Left ventricle myocardium superior (tissue), 1 donor: ENCODE results near the gene MR1. TPM values are rescaled to one million over a fixed set of nuclear protein-coding genes. Genes with fewer than 3 reads are reported as not detected.

Source experiments
- ATAC-seq: fragments of 200-7000 bp; cut with Tn5 transposase; one replicate; pipeline ENCODE4 v1.9.1; 2020; ENCODE audit warnings: mild to moderate bottlenecking, moderate library complexity
- DNase-seq: peaks from one replicate; pipeline ENCODE4 v3.0.0-alpha.2; 2020
- intact Hi-C: fragments of 100-400 bp; cut with micrococcal nuclease; formaldehyde crosslinking; loops from one replicate; pipeline ENCODE4 v1.11.0; 2022
- long read RNA-seq: library from polyadenylated mRNA; unstranded; transcript quantifications from one replicate; pipeline ENCODE4 v2.0.0, GENCODE V29; 2021
- total RNA-seq: library from RNA; stranded (reverse); fragmentation: NEBNext Ultra II Directional; extraction: Animal tissue kit (Norgen Biotek cat#: 25700); gene quantifications from one replicate; pipeline ENCODE4 v1.2.1, GENCODE V29; 2021
- donor health status: DM: no; HTN: yes; CAD: no; lungs with severe emphysema.

The MR1 gene
- 3.4 TPM for total RNA-seq
- long read RNA-seq, full-length matches to known transcripts: 1 of 4 reads
- long read RNA-seq, partial matches to known transcripts: 0 of 4 reads
- long read RNA-seq, other reads (novel, unspliced or antisense): 3 of 4 reads

GRCh38 chr1:181033799-181034451 lies at the start of gene MR1:
MR1 (plus strand) TSS chr1:181033983; CDS start chr1:181034008, 25 bp downstream.
- intact Hi-C loops: no loop called here
- DNase-seq: no peak
- ATAC-seq: peak; percentile 92

DNA sequence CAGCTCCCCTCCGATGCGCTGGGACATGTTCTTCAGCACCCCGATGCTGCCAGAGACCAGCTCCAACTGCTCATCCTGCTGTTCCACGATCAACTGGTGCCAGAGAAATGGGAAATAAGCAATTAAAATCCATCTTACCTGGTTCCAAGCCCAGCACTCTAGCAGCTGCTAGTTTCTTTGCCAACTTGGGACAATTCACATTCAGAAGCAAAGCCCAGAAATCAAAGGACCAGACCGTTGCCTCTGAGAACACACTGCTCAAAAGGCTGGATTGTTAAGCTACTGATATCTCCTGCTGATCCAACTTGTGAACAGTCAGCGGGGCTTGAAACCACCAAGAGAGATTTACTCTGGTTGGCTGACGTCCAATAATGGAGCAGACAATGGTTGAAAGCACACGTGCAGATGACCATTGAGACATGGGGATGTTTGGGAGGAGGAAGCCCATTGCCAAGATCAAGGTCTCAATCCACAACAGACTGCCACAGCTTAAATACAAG lies 45.5 kb upstream of the MR1 start:
- DNase-seq: no peak
- intact Hi-C loops: no loop called here
- no peak for ATAC-seq

- DNase-seq: no peak
- intact Hi-C loops: no loop called here
- ATAC-seq: peak; percentile 73
These were observed 39.5 kb upstream of the MR1 start for GRCh38 chr1:180994262-180994661.

DNA sequence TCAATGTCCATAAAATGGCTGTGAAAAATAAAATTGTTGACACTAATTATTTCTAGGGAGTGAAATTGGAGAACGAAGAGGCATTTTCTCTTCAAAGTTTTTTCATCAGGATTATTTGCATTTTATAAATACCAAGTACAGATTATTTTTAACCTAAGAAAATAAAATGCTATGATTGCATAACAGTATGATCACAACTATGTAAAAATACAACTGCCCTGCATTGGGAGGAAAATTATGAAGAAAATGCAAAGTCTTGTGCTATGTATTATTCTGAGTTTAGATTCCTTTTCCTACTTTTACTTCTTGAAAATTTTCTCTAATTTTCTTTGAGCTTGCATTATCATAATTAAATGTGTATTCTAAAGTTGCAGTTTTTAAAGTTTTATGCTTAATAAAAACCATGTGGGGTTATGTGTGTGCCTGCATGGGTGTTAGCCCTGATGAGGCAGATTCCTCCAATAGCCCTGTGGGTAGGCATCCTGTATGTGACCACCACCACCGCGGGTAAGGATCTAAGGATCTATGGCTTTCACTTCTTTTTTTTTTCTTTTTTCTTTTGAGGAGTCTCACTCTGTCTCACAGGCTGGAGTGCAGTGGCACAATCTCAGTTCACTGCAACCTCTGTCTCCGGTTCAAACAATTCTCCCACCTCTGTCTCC lies 35.8 kb upstream of the MR1 start:
- intact Hi-C loops: no loop called here
- no peak for ATAC-seq
- no peak for DNase-seq

GRCh38 chr1:181001091-181001780 lies 32.5 kb upstream of the MR1 start:
- DNase-seq (no peak), ATAC-seq (no peak)
- intact Hi-C loops: no loop called here

- intact Hi-C loops: no loop called here
- no peak for DNase-seq
- ATAC-seq: no peak
These were observed 31.1 kb upstream of the MR1 start for GRCh38 chr1:181002582-181003172.

- intact Hi-C loops: no loop called here
- DNase-seq: no peak
- ATAC-seq: no peak
These were observed 23.0 kb upstream of the MR1 start for GRCh38 chr1:181010789-181011188.

DNA sequence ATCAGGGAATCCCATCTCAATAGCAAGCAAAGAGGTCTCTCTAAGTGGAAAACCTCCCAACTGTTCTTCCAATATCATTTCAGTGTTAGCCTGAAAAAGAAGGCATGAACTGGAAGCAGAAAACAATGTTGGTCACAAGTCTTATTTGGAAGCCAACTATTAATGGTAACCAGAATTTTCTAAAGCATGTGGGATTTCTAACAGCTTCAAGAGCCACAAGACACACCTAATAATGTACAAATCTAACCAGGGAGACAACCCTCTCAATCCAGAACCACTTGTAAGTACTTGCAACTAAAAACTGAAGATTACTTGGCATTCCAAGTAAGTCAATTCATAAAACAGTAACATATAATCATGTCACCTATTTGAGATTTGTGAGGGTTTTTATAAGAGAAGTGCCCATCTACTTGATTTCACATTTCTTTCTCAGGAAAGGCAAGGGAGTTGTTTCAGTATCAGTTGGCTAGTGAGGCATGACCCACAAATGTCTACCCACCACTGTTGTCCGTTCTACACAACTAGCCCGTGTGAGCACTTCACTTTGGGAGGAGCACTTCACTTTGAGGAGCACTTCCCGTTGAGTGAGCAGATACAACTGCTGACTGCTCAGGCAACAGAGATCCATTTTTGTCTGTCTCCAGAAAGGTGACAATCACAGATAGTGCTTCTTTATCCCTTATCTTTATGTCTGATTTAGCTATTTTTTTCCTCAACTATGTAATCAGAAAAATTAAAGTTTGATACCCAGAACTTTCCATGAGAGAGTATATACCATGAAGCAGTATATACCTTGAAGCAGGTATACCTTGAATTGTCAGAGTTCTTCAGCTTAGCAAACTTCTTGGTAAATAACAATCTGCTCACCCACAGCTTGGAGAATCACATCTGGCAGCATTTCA lies 22.2 kb upstream of the MR1 start:
- intact Hi-C loops: no loop called here
- no peak for DNase-seq
- ATAC-seq: no peak

DNA sequence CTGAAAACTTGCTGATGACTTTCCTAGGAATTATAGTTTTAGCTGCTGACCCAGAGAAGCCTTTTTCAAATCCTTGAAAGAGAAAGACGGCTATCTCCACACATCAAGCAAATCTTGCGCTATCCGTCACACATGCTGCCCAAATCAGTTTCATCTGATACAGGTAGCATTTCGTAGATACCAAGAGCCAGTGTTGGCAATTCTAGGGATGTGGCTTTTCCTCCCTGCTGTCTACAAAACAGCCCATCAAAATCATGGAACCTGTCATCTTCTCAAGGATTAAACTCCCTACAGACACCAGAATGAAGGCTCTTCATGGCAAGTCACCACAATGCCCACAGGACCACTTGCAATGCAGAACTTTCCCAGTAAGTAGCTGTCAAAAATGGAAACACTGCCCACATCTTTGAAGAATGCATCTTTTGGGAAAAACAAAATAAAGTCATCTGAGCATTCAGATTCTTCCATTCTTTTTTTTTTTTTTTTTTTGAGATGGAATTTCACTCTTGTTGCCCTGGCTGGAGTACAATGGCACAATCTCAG lies 21.5 kb upstream of the MR1 start:
- no peak for ATAC-seq
- intact Hi-C loops: no loop called here

GRCh38 chr1:181013144-181013543 lies 20.6 kb upstream of the MR1 start:
- DNase-seq: no peak
- no peak for ATAC-seq
- intact Hi-C loops: no loop called here

More for the DNA sequence above, 21.5 kb upstream of the MR1 start:
- DNase-seq: no peak

GRCh38 chr1:181014477-181015250 lies 19.1 kb upstream of the MR1 start:
- ATAC-seq (no peak), DNase-seq (no peak)
- intact Hi-C loops: no loop called here

DNA sequence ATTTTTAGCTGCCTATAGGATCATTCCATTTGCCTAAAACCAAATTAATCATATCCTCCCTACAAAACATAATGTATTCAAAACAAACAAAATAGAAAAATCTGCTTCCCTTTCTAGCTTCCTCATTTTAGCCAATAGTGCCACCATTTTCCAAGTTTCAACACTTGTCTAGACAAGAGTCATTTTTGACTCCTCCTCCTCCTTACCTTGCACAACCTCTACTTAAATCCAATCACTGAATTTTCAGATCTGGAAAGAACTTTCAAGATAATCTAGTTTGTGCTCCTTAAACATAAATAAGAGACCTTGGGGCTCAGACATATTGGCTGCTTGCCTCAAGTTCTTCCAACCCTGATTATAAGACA lies 18.6 kb upstream of the MR1 start:
- intact Hi-C loops: no loop called here
- ATAC-seq: no peak

GRCh38 chr1:181016563-181016962 lies 17.2 kb upstream of the MR1 start:
- ATAC-seq (no peak), DNase-seq (no peak)
- intact Hi-C loops: no loop called here

More for the DNA sequence above, 18.6 kb upstream of the MR1 start:
- DNase-seq: no peak

- intact Hi-C loops: no loop called here
- DNase-seq (no peak), ATAC-seq (no peak)
These were observed 14.7 kb upstream of the MR1 start for GRCh38 chr1:181018901-181019681.

- ATAC-seq (no peak), DNase-seq (no peak)
- intact Hi-C loops: no loop called here
These were observed 12.6 kb upstream of the MR1 start for GRCh38 chr1:181021159-181021558.

DNA sequence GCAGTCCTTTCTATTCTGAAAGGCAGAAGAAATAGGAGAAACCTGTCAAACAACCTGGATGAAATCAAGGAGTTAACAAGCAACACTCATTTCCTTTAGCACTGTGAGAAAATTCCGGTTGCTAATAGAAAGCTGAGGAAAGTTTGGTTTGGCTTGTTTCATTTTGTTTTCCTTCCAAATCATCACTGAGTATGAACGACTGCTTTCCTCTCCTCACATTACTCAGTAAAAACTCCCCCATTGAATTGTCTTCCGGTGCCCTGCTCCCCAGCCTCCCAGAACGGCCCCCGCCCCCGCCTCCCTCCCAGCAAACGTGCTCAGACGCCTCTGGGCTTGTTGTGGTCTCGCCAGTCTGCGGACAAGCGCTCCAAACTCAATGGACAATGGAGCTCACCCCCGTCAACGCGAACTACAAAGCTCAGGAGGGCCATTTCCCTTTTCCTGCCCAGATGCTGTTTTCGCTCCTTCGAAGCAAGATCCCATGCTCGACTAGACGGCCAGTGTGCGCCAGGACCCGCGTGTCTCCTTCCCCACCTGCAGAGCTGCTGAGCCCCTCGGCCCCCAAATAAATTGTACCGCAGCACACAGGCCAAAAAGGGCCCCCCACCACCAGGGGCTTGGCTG lies 11.9 kb upstream of the MR1 start:
- intact Hi-C loops: no loop called here
- ATAC-seq (peak; percentile 67), DNase-seq (peak; percentile 68)
